ENCODE data around the gene HSDL1.

HSDL1 gene

DNA sequence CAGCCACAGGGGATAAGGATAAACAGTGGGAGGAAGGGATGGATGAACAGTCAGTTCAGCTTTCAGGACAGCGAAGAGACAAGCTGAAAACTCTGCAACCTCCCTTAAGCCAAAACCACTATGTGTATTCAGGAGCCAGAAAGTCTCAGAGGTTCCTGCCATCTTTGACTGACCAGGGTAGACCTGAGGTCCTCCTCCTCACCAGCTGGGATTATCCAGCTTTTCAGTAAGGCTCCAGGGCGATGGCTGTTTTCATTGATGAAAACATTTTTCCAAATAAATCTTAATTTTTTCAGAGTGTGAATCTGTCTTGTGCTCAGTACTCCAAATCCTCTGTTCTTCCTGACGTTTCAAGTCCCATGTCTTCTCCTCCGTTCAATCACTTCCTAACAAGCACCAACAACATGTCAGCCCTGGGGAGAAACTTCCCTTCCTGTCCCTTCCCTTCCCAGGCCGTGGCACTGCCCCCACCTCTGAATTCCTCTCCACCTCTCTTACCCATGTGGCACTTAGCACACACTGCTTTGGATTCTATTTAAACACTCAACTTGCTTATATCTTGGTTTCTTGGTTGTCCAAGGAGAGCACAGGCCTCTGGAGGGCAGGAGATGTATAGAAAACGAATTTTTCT is 5.2 kb downstream of the HSDL1 start:
- no peak for DNase-seq
- TF ChIP-seq, protein P1, sequence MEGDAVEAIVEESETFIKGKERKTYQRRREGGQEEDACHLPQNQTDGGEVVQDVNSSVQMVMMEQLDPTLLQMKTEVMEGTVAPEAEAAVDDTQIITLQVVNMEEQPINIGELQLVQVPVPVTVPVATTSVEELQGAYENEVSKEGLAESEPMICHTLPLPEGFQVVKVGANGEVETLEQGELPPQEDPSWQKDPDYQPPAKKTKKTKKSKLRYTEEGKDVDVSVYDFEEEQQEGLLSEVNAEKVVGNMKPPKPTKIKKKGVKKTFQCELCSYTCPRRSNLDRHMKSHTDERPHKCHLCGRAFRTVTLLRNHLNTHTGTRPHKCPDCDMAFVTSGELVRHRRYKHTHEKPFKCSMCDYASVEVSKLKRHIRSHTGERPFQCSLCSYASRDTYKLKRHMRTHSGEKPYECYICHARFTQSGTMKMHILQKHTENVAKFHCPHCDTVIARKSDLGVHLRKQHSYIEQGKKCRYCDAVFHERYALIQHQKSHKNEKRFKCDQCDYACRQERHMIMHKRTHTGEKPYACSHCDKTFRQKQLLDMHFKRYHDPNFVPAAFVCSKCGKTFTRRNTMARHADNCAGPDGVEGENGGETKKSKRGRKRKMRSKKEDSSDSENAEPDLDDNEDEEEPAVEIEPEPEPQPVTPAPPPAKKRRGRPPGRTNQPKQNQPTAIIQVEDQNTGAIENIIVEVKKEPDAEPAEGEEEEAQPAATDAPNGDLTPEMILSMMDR (IDR thresholded peaks at IDR 0.05; ENCODE audit: low read depth, low read length, missing control alignments) = no peak
- in situ Hi-C loops (cut with HindIII; ENCODE audit: low pct_ligation_motif_present, low sequenced_read_pairs) = no loop called here
- Histone ChIP-seq H3K4me3 (ENCODE audit: low read depth, low read length) (no peak overlapping the region), H3K36me3 (replicated peaks) (no peaks in the 10 kb centered on the region), H3K27me3 (replicated peaks) (no peaks in the 10 kb centered on the region), H3K27ac (no peak overlapping the region)

DNA sequence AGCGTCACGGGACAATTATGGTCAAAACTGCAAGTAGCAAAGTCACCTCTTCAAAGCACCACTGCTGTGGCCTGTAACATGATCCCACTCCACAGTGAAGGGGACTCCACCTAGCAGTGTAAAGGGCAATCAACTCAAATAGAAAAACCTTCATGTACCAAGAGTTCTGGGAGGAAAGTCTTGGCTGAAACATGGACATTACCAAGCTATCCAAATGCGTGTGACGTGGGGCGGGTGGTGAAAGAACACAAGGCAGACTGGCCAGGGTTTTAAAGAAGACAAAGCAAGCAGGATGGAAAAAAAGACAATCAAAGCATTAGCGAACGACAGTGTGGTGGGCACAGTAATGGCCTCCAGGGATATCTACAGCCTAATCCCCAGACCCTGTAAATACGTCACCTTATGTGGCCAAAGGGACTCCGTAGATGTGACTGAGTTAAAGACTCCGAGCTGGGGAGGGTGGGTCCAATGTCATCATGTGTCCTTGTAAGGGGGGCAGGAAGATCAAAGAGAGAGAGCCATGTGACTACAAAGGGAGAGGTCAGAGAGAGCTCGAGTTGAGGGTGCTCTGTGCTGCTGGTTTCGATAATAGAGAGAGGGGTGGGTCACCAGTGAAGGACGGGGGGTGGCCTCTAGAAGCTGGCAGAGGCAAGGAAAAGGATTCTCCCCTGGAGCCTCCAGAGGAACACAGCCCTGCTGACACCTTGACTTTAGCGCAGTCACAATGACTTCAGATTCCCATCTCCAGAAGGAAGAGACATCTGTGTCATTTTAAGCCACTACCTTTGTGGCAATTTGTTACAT is 6.0 kb downstream of the HSDL1 start:
- Histone ChIP-seq H3K27me3 (replicated peaks) (no peaks in the 10 kb centered on the region), H3K27ac (no peak overlapping the region), H3K4me3 (ENCODE audit: low read depth, low read length) (no peak overlapping the region), H3K36me3 (replicated peaks) (no peaks in the 10 kb centered on the region)
- TF ChIP-seq, protein P1 (IDR thresholded peaks at IDR 0.05; ENCODE audit: low read depth, low read length, missing control alignments) = no peak
- DNase-seq = no peak
- in situ Hi-C loops (cut with HindIII; ENCODE audit: low pct_ligation_motif_present, low sequenced_read_pairs) = no loop called here

DNA sequence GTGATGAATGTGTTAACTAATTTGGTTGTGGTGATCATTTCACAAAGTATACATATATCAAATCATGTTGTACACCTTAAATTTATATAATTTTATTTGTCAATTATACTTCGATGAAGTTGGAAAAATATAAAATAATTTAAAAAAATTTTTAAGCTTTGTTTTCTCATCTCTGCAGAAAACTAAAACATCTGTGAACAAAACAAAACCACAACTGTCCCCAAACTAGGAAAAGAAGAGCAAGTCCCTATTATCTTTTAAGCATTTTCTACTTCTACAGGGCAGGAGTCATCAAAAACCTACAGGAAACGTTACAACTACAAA is 6.5 kb downstream of the HSDL1 start:
- DNase-seq = no peak
- no peaks in the 10 kb centered on the region for H3K36me3 ChIP-seq (replicated peaks)
- no peaks in the 10 kb centered on the region for H3K27me3 ChIP-seq (replicated peaks)
- TF ChIP-seq, protein P1 (IDR thresholded peaks at IDR 0.05; ENCODE audit: low read depth, low read length, missing control alignments) = no peak
- no peak overlapping the region for H3K27ac ChIP-seq
- in situ Hi-C loops (cut with HindIII; ENCODE audit: low pct_ligation_motif_present, low sequenced_read_pairs) = no loop called here
- no peak overlapping the region for H3K4me3 ChIP-seq (ENCODE audit: low read depth, low read length)

DNA sequence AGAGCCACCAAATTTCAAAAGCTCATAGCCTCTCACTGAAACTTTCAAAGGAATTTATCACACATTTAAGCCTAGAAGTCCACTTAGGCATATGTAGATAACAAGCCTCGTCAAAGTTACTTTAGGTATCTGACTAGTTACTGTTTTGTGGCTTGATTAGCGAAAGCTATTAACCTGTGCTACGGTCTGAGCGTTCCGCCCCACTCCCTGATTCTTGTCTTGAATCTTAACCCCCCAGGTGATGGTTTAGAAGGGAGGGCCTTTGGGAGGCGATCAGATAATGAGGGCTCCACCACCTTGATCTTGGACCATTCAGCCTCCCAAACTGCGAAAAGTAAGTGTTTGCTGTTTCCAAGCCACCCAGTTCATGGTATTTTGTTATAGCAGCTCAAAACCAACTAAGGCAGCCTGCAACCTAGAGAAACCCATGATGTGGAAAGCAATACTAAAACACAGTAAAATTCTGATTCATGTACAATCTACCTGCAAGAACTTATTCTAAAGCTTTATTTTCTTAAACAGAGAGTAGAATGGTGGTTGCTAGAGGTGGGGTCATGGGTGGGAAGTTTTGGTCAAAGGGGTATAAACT is 7.1 kb downstream of the HSDL1 start:
- DNase-seq = no peak
- Histone ChIP-seq H3K36me3 (replicated peaks) (no peaks in the 10 kb centered on the region), H3K27me3 (replicated peaks) (no peaks in the 10 kb centered on the region), H3K4me3 (ENCODE audit: low read depth, low read length) (no peak overlapping the region), H3K27ac (no peak overlapping the region)
- in situ Hi-C loops (cut with HindIII; ENCODE audit: low pct_ligation_motif_present, low sequenced_read_pairs) = no loop called here
- TF ChIP-seq, protein P1 (IDR thresholded peaks at IDR 0.05; ENCODE audit: low read depth, low read length, missing control alignments) = no peak

DNA sequence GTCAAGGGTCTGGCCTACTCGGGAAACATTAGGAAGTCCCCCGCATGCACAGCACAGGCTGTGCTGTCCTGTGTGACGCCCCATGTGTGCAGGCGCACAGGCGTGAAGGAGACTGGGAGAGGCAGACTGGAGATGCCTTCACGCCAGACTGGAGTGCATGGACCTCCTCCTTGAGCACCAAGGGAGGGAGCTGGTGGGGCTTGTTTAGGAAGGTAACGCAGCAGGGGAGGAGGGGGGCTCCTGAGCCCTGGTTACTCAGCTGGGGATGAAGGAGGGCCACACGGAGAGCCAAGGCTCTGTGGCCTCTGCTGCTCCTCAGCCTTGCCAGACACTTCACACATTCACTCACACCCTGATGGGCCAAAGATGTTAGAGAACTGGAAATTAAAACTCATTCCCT is 7.7 kb downstream of the HSDL1 start:
- DNase-seq = no peak
- in situ Hi-C loops (cut with HindIII; ENCODE audit: low pct_ligation_motif_present, low sequenced_read_pairs) = no loop called here
- H3K4me3 ChIP-seq (ENCODE audit: low read depth, low read length) = no peak overlapping the region

More for the DNA sequence above, 7.7 kb downstream of the HSDL1 start:
- H3K27me3 ChIP-seq (replicated peaks) = no peaks in the 10 kb centered on the region
- H3K27ac ChIP-seq = no peak overlapping the region
- H3K36me3 ChIP-seq (replicated peaks) = no peaks in the 10 kb centered on the region
- TF ChIP-seq, protein P1 (IDR thresholded peaks at IDR 0.05; ENCODE audit: low read depth, low read length, missing control alignments) = no peak

Data from brain microvascular endothelial cell (primary cell).